ENCODE results near the gene GALNT10. TPM values are rescaled to one million over a fixed set of nuclear protein-coding genes. Genes with fewer than 3 reads are reported as not detected.

The GALNT10 gene
- total and polyA plus RNA-seq, 2 of the 4 experiments (the other 2 are of a cell fraction): 46.2 to 67.0 TPM

GRCh38 chr5:154358516-154359220, 168.1 kb downstream of the GALNT10 start:
- Histone ChIP-seq H2BK15ac (ENCODE audit: low read depth, low read length) (peak overlapping the region; percentile 56; the same call in 2 of the 3 replicates), H2AFZ (replicated peaks; ENCODE audit: low read length, poor library complexity) (peak overlapping the region; percentile 52), H3K9me3 (ENCODE audit: control insufficient read depth, insufficient read depth, low read length) (no peaks in the 10 kb centered on the region), H3K9ac (ENCODE audit: low read depth, low read length) (no peak overlapping the region), H3K18ac (ENCODE audit: low read depth, low read length) (peak overlapping the region; percentile 70), H3K27me3 (ENCODE audit: control insufficient read depth, insufficient read depth, low read length) (no peaks in the 10 kb centered on the region), H3K23ac (ENCODE audit: low read depth, low read length) (peak overlapping the region; percentile 75), H4K20me1 (ENCODE audit: insufficient read depth, low read length) (no peaks in the 10 kb centered on the region), H3K4me3 (ENCODE audit: insufficient read depth, low read depth, low read length) (no peak overlapping the region), H4K91ac (ENCODE audit: insufficient read depth, low read depth, low read length) (peak overlapping the region; percentile 70), H2AK9ac (replicated peaks; ENCODE audit: low read depth, low read length, poor library complexity) (peak overlapping the region; percentile 70), H3K14ac (replicated peaks; ENCODE audit: low read depth, low read length) (peak overlapping the region; percentile 60; the same call in 1 of the 2 replicates), H3K27ac (ENCODE audit: insufficient read depth, low read length) (no peak overlapping the region), H2BK120ac (ENCODE audit: low read depth, low read length) (peak overlapping the region; percentile 54), H4K5ac (ENCODE audit: low read depth, low read length) (peak overlapping the region; percentile 88), H3K9me1 (ENCODE audit: insufficient read depth, low read length) (peaks cover 34% of the 10 kb centered on the region), H3K4me1 (ENCODE audit: control insufficient read depth, insufficient read depth, low read length) (peaks cover 27% of the 10 kb centered on the region), H2BK20ac (ENCODE audit: low read depth, low read length) (peak overlapping the region; percentile 26; the same call in 1 of the 2 replicates), H3K56ac (ENCODE audit: extremely low read depth, insufficient read depth, low read length) (no peak overlapping the region), H3K36me3 (ENCODE audit: control insufficient read depth, insufficient read depth, low read length) (0 out of 2 replicates have a peak, but pooled peaks cover 2% of the 10 kb centered on the region), H2AK5ac (ENCODE audit: low read depth, low read length) (peak overlapping the region; percentile 75), H4K8ac (ENCODE audit: low read depth in 2 of 2, low read length in 2 of 2) (peak overlapping the region; percentile 16 to 58; a peak in 2 of 4 replicates), H3K4me2 (ENCODE audit: low read depth, low read length) (no peak overlapping the region; the same call in 1 of the 2 replicates), H3K79me1 (ENCODE audit: low read depth in 1 of 2, low read length in 2 of 2) (peaks cover 35 to 59% of the 10 kb centered on the region in 2 experiments), H2BK5ac (ENCODE audit: low read depth, low read length, poor library complexity, severe bottlenecking) (no peak overlapping the region), H3K4ac (ENCODE audit: low read depth, low read length) (peak overlapping the region; percentile 76)
- no TSS peak for BruUV-seq (replicated peaks)
- in situ Hi-C loops (cut with MboI; ENCODE audit: low sequenced_read_pairs) (no loop called here), dilution Hi-C loops (cut with HindIII; ENCODE audit: low sequenced_read_pairs, unreplicated experiment) (no loop called here), intact Hi-C loops (cut with micrococcal nuclease) (no loop called here)
- DNase-seq: no peak
- no peak for ATAC-seq (ENCODE audit: low read depth)
- no CpG with 5 or more reads among the region's 11 CpGs for WGBS, 2 experiments (ENCODE audit: extremely low coverage in 2 of 2, insufficient read length in 1 of 2)
- ChIA-PET CTCF (interaction anchor here (0.9 kb wide), 1 partner anchor 162 kb away, joined by 3 read pairs; no protein-coding TSS in a partner anchor), POLR2A (ENCODE audit: unreplicated experiment) (no interaction called here)
- no peak for TF ChIP-seq FOS (IDR thresholded peaks at IDR 0.05; ENCODE audit: low read depth, low read length)
- no peak for TF ChIP-seq BHLHE40 (IDR thresholded peaks at IDR 0.05; ENCODE audit: low read depth, low read length)
- no peak for TF ChIP-seq CTCF (conservative IDR thresholded peaks at IDR 0.05; ENCODE audit: low read depth, low read length)
- no peak for TF ChIP-seq SMC3 (IDR thresholded peaks at IDR 0.05; ENCODE audit: low read depth, low read length)
- TF ChIP-seq RAD21 (IDR thresholded peaks at IDR 0.05; ENCODE audit: low read length): no peak
- TF ChIP-seq CEBPB (IDR thresholded peaks at IDR 0.05; ENCODE audit: low read depth, low read length): no peak
- no peak for TF ChIP-seq RCOR1 (IDR thresholded peaks at IDR 0.05; ENCODE audit: insufficient replicate concordance, low read length)
- no peak for TF ChIP-seq POLR2A (IDR thresholded peaks at IDR 0.05; ENCODE audit: low read depth, low read length)

All from IMR-90 (cell line).